Trophoblast cell (in vitro differentiated cells and primary cell): ENCODE measurements around the gene BMPER.

Source experiments
- DNase-seq, 2 donors: peaks; one replicate each; pipeline ENCODE4 v3.0.0-alpha.2; 2016
- H2AFZ ChIP-seq: 2 replicates; pipeline ENCODE4 v1.6.1; 2013; ENCODE audit warnings: low read length, moderate library complexity, mild to moderate bottlenecking; ENCODE audit not compliant: insufficient read depth, poor library complexity
- H2AK5ac ChIP-seq: 2 replicates; pipeline ENCODE4 v1.6.1; 2013; ENCODE audit warnings: mild to moderate bottlenecking, low read length
- H2BK120ac ChIP-seq: 2 replicates; pipeline ENCODE4 v1.6.1; 2013; ENCODE audit warnings: low read length, mild to moderate bottlenecking, moderate library complexity; ENCODE audit not compliant: insufficient read depth, poor library complexity
- H2BK12ac ChIP-seq: 2 replicates; pipeline ENCODE4 v1.6.1; 2013; ENCODE audit warnings: mild to moderate bottlenecking, low read length, moderate library complexity
- H2BK5ac ChIP-seq: 2 replicates; pipeline ENCODE4 v1.6.1; 2013; ENCODE audit warnings: low read length, low read depth, moderate library complexity, mild to moderate bottlenecking; ENCODE audit not compliant: poor library complexity
- H3K14ac ChIP-seq: 2 replicates; pipeline ENCODE4 v1.6.1; 2013; ENCODE audit warnings: mild to moderate bottlenecking, low read length
- H3K18ac ChIP-seq: 2 replicates; pipeline ENCODE4 v1.6.1; 2013; ENCODE audit warnings: mild to moderate bottlenecking, low read length
- H3K23ac ChIP-seq: 2 replicates; pipeline ENCODE4 v1.6.1; 2013; ENCODE audit warnings: low read length
- H3K27ac ChIP-seq: 2 replicates; pipeline ENCODE4 v1.5.1; 2013; ENCODE audit warnings: low read depth, mild to moderate bottlenecking, inconsistent platforms, low read length, moderate library complexity
- H3K27me3 ChIP-seq: 2 replicates; pipeline ENCODE4 v1.6.1; 2013; ENCODE audit warnings: inconsistent platforms, mild to moderate bottlenecking, low read length, moderate library complexity; ENCODE audit not compliant: insufficient read depth
- H3K36me3 ChIP-seq, 2 experiments: 1 replicate in 1 of 2; 2 replicates in 1 of 2; pipeline ENCODE4 v1.6.1; 2013; ENCODE audit warnings: low read length in 2 of 2, mild to moderate bottlenecking in 2 of 2, moderate library complexity in 1 of 2; ENCODE audit not compliant: insufficient read depth in 2 of 2, control insufficient read depth in 1 of 2
- H3K4ac ChIP-seq: 2 replicates; pipeline ENCODE4 v1.6.1; 2013; ENCODE audit warnings: low read depth, mild to moderate bottlenecking, low read length, moderate library complexity
- H3K4me1 ChIP-seq, 2 experiments: 1 replicate in 1 of 2; 2 replicates in 1 of 2; pipeline ENCODE4 v1.6.1; 2013; ENCODE audit warnings: low read length in 2 of 2, mild to moderate bottlenecking in 2 of 2, moderate library complexity in 1 of 2; ENCODE audit not compliant: insufficient read depth in 2 of 2, control insufficient read depth in 1 of 2
- H3K4me2 ChIP-seq: 2 replicates; pipeline ENCODE4 v1.6.1; 2013; ENCODE audit warnings: inconsistent platforms, mild to moderate bottlenecking, low read length, moderate library complexity
- H3K4me3 ChIP-seq: 2 replicates; pipeline ENCODE4 v1.5.1; 2013; ENCODE audit warnings: mild to moderate bottlenecking, low read depth, low read length, inconsistent platforms
- H3K79me1 ChIP-seq: one replicate; pipeline ENCODE4 v1.6.1; 2013; ENCODE audit warnings: low read length
- H3K79me2 ChIP-seq: 2 replicates; pipeline ENCODE4 v1.6.1; 2013; ENCODE audit warnings: low read length, mild to moderate bottlenecking; ENCODE audit not compliant: control insufficient read depth, insufficient read depth, poor library complexity
- H3K9ac ChIP-seq: 2 replicates; pipeline ENCODE4 v1.6.1; 2013; ENCODE audit warnings: mild to moderate bottlenecking, low read length
- H3K9me3 ChIP-seq: 2 replicates; pipeline ENCODE4 v1.6.1; 2013; ENCODE audit warnings: low read depth, mild to moderate bottlenecking, control low read depth, inconsistent platforms, low read length; ENCODE audit not compliant: insufficient read depth
- H4K12ac ChIP-seq: 2 replicates; pipeline ENCODE4 v1.6.1; 2013; ENCODE audit warnings: low read depth, mild to moderate bottlenecking, low read length, moderate library complexity
- H4K8ac ChIP-seq: 2 replicates; pipeline ENCODE4 v1.6.1; 2013; ENCODE audit warnings: low read depth, mild to moderate bottlenecking, low read length, moderate library complexity
- H4K91ac ChIP-seq: one replicate; pipeline ENCODE4 v1.6.1; 2013; ENCODE audit warnings: low read depth, mild to moderate bottlenecking, low read length, moderate library complexity
- WGBS: extraction: QIAGEN DNeasy Blood & Tissue Kit; methylation state at CpG from one replicate; pipeline ENCODE4 v1.1.7; 2013; ENCODE audit warnings: missing lambda C conversion rate; ENCODE audit not compliant: insufficient read length, insufficient coverage; ENCODE audit errors: extremely low coverage; 5-methylcytosine and 5-hydroxymethylcytosine counted together

The BMPER gene

DNA sequence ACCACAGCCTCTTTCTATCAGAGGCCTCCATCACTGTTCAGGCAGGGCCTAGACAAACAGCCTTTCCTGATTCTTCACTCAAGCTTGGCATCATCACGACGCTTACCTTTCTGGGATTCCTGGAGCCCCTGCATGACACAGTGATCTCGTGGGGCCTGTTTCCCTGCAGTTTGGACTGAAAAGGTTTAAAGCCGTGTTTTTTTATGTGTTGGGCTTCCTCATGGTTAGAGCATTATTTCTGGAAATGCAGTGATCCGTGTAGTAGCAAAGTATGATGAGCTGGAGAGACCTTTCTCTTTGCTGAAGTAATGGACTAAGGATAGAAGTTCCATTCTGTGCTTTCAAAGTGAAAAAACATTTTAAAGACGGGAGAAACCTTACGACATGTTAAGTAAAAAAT is 169.1 kb downstream of the BMPER start:
- no peak overlapping the region for H2BK120ac ChIP-seq
- H4K91ac ChIP-seq, result no peak overlapping the region
- H3K4ac ChIP-seq, result no peak overlapping the region
- H3K4me3 ChIP-seq, result no peak overlapping the region
- no peak overlapping the region for H3K27ac ChIP-seq
- no peaks in the 10 kb centered on the region for H3K36me3 ChIP-seq
- no peak overlapping the region for H3K23ac ChIP-seq
- H2AK5ac ChIP-seq, result no peak overlapping the region
- H3K9me3 ChIP-seq, result no peaks in the 10 kb centered on the region
- H3K79me2 ChIP-seq, result no peaks in the 10 kb centered on the region
- H2BK12ac ChIP-seq, result no peak overlapping the region
- no peak overlapping the region for H4K12ac ChIP-seq
- H3K9ac ChIP-seq, result no peak overlapping the region
- H3K18ac ChIP-seq, result no peak overlapping the region
- no peak overlapping the region for H2AFZ ChIP-seq
- no peak overlapping the region for H2BK5ac ChIP-seq
- no peaks in the 10 kb centered on the region for H3K4me1 ChIP-seq
- DNase-seq, result no peak
- no peak overlapping the region for H3K14ac ChIP-seq
- no peak overlapping the region for H3K4me2 ChIP-seq
- no peaks in the 10 kb centered on the region for H3K27me3 ChIP-seq
- H3K79me1 ChIP-seq, result no peaks in the 10 kb centered on the region
- no CpG with 5 or more reads among the region's 7 CpGs for WGBS
- H4K8ac ChIP-seq, result no peak overlapping the region

DNA sequence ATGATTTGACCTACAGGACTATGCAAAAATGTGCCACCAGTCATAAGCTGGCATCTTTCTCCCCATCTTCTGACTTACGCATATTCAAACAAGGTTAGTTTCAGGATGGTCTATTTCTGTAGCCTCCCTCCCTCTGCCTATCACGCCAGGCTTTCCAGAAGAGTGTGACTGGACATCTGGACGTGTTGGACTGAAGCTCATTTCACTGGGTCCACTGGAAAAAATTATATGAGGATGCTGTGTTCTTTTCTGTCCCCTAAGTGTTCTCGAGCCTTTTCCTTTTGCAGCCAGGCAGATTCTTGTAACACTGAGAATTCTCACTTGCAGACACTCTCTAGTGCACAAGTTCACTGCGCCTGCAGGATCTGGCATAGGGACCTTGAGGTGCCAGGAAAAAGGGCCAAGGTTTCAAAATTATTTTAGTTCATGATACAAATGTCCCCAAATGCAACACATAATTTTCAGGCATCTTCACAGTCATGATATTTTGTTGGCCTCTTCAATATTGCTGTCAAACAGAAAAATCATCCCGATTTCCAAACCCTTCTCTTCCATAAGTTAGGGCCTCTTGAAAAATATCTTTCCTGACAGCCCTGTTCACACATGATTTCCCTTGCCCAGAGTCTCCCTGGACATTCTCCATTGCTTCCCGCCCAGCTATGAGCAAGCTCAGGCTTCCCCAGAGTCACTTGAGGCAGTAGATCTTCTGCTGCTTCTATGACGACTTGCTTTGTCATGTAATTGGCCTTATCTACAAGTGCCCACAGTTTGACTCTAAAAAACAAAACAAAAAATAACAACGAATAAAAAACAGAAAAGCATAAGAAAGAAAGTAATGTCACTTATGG is 170.4 kb downstream of the BMPER start:
- no CpG with 5 or more reads among the region's 9 CpGs for WGBS

GRCh38 chr7:34077168-34077567 is 171.8 kb downstream of the BMPER start:
- no peak overlapping the region for H3K14ac ChIP-seq
- no peak for DNase-seq
- H3K4ac ChIP-seq, result no peak overlapping the region
- H4K8ac ChIP-seq, result no peak overlapping the region
- H3K36me3 ChIP-seq, result no peaks in the 10 kb centered on the region
- H3K27me3 ChIP-seq, result no peaks in the 10 kb centered on the region
- no peak overlapping the region for H2BK5ac ChIP-seq
- WGBS, result no CpG with 5 or more reads among the region's 2 CpGs
- no peak overlapping the region for H2AK5ac ChIP-seq
- no peak overlapping the region for H3K9ac ChIP-seq
- H3K4me3 ChIP-seq, result no peak overlapping the region
- H3K79me2 ChIP-seq, result no peaks in the 10 kb centered on the region
- no peaks in the 10 kb centered on the region for H3K79me1 ChIP-seq
- H3K4me2 ChIP-seq, result no peak overlapping the region
- no peak overlapping the region for H4K12ac ChIP-seq
- H2AFZ ChIP-seq, result no peak overlapping the region
- H2BK12ac ChIP-seq, result no peak overlapping the region
- no peak overlapping the region for H3K27ac ChIP-seq
- H3K9me3 ChIP-seq, result no peaks in the 10 kb centered on the region
- no peaks in the 10 kb centered on the region for H3K4me1 ChIP-seq
- no peak overlapping the region for H4K91ac ChIP-seq
- no peak overlapping the region for H2BK120ac ChIP-seq
- no peak overlapping the region for H3K18ac ChIP-seq
- H3K23ac ChIP-seq, result no peak overlapping the region

More for the DNA sequence above, 170.4 kb downstream of the BMPER start:
- no peak overlapping the region for H3K4me3 ChIP-seq
- H3K4me2 ChIP-seq, result no peak overlapping the region
- no peak overlapping the region for H2BK12ac ChIP-seq
- H2BK120ac ChIP-seq, result no peak overlapping the region
- no peak overlapping the region for H4K8ac ChIP-seq
- no peaks in the 10 kb centered on the region for H3K79me2 ChIP-seq
- H2AFZ ChIP-seq, result no peak overlapping the region
- peak; percentile 26 to 51 for DNase-seq
- H4K12ac ChIP-seq, result no peak overlapping the region
- no peak overlapping the region for H2BK5ac ChIP-seq
- H3K14ac ChIP-seq, result no peak overlapping the region
- no peak overlapping the region for H3K18ac ChIP-seq
- no peaks in the 10 kb centered on the region for H3K9me3 ChIP-seq
- H3K27me3 ChIP-seq, result no peaks in the 10 kb centered on the region
- H3K4me1 ChIP-seq, result no peaks in the 10 kb centered on the region
- H4K91ac ChIP-seq, result no peak overlapping the region
- no peak overlapping the region for H3K23ac ChIP-seq
- H3K9ac ChIP-seq, result no peak overlapping the region
- no peaks in the 10 kb centered on the region for H3K36me3 ChIP-seq
- H3K79me1 ChIP-seq, result no peaks in the 10 kb centered on the region
- no peak overlapping the region for H2AK5ac ChIP-seq
- no peak overlapping the region for H3K27ac ChIP-seq
- H3K4ac ChIP-seq, result no peak overlapping the region

DNA sequence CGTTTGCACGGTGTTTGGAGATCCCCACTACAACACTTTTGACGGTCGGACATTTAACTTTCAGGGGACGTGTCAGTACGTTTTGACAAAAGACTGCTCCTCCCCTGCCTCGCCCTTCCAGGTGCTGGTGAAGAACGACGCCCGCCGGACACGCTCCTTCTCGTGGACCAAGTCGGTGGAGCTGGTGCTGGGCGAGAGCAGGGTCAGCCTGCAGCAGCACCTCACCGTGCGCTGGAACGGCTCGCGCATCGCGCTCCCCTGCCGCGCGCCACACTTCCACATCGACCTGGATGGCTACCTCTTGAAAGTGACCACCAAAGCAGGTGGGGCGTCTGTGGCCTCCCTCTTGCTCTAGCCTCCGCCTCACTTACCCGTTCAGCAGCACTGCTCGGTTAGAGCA is 173.5 kb downstream of the BMPER start:
- no peak overlapping the region for H2BK5ac ChIP-seq
- H3K27ac ChIP-seq, result no peak overlapping the region
- H3K27me3 ChIP-seq, result no peaks in the 10 kb centered on the region
- H3K79me2 ChIP-seq, result no peaks in the 10 kb centered on the region
- no peak overlapping the region for H3K4me3 ChIP-seq
- H3K9me3 ChIP-seq, result no peaks in the 10 kb centered on the region
- H3K4me1 ChIP-seq, result no peaks in the 10 kb centered on the region
- DNase-seq, result no peak
- H4K12ac ChIP-seq, result no peak overlapping the region
- no peak overlapping the region for H4K91ac ChIP-seq
- H3K79me1 ChIP-seq, result no peaks in the 10 kb centered on the region
- H3K36me3 ChIP-seq, result no peaks in the 10 kb centered on the region
- no peak overlapping the region for H3K4ac ChIP-seq
- no peak overlapping the region for H3K14ac ChIP-seq
- no peak overlapping the region for H3K18ac ChIP-seq
- no peak overlapping the region for H2BK12ac ChIP-seq
- no CpG with 5 or more reads among the region's 30 CpGs for WGBS
- no peak overlapping the region for H3K4me2 ChIP-seq
- H3K23ac ChIP-seq, result no peak overlapping the region
- no peak overlapping the region for H4K8ac ChIP-seq
- no peak overlapping the region for H2AK5ac ChIP-seq
- H2AFZ ChIP-seq, result no peak overlapping the region
- H3K9ac ChIP-seq, result no peak overlapping the region
- H2BK120ac ChIP-seq, result no peak overlapping the region
